ENCODE measurements around the gene GAS2.

The GAS2 gene

DNA sequence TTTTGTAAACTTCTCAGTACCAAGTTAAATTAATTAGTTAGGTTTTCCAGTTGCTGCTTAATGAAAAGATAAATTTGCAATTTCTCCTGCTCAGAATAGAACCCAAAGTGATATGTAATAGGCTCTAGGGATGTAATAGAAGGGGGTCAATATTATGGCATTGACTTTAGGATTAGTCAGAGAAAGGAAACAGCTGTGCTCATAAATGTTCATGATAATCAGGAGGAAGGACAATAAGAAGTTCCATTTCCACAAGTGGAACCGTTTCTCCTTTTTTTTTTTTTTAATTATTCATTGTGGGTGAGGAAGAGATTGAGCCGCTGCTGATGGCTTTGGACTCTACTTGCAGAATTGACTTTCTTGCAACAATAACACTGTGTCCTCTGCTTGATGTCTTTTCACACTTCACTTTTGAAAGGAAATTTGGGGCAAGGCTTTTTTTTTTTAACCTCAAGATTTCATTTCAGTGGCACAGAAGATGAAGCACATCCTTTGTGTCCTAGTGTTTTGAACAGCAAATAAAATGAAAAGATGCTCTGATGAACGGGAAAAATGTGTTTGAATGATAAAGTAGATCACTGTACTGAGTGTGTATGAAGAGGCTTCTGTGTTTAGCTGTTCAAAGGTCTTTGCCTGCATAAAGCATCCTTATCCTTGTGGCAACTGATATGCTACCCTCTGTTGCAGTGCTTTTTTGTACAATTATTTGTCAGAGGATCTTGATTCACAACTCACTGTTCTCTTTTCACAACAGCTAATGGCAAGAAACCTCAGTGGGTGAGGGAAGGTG lies 62.4 kb downstream of the GAS2 start:
- no peak for DNase-seq (ENCODE audit: low read depth in 3 of 3)

DNA sequence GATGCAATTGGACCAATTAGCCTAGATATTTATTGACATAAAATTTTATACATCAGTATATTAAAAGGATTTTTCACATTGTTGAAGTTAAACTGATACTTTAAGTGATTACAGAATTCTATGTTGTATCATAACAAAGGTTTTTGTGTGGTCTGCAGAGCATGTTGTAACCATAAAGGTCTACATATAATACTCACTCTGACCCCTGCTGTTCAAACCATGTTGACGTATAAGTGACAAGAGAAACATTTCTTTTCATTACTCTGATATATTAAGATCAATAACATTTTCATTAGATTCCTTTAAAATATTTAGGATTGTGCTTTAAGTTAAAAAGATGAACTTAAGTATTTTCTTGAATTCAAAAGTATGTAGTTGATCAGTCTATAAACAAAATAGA lies 63.9 kb downstream of the GAS2 start:
- DNase-seq (ENCODE audit: low read depth in 3 of 3), result no peak

DNA sequence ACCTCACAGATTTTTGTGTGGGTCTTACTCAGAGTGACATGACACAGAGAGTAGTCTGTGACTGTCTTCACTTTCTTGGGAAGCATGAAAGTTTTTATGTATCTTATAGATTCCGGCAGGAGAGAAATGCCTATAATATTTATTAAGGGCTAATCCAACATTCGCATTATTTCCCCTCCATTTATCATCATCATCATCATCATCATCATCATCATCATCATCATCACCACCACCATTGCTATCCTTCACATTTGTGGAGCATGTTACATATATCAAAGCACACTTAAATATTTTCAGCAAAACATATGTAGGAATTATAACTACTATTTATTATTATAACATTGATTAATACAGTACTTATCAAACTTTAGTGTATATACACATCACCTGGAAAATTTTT lies 66.2 kb downstream of the GAS2 start:
- no peak for DNase-seq (ENCODE audit: low read depth in 3 of 3)

DNA sequence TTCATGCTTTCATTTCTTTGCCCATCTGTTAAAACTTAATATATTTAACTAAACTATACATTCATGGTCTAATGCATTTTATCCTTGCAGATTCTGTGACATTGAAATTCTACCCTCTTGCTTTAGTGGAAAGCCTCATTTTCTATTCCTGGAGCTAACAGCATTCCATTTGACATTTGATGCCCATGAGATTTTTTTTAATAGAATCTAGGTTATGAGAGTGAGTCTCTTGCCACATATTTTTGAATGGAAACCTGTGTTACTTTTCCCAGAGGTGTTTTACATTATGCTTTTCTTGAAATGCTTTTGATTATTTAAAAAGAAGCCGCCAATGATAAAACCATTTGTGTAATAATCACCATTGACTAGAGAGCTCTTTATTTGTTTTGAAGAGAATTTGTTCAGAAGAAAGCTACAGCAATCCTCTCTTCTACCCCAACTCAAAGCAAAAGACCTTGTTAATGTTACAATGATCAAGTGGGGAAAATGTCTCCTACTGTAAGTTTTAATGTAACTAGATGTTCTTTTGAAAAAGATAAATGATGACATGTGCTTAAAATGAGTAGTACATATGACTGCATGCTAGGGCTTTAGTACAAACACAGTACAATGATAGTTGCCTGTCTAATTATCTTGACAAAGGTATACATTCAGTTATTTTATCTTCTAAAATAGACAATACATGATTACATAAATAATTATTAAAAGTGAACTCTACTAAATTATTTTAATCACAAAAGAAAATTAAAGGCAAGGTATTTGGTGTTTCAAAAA lies 67.3 kb downstream of the GAS2 start:
- DNase-seq (ENCODE audit: low read depth in 3 of 3), result no peak

DNA sequence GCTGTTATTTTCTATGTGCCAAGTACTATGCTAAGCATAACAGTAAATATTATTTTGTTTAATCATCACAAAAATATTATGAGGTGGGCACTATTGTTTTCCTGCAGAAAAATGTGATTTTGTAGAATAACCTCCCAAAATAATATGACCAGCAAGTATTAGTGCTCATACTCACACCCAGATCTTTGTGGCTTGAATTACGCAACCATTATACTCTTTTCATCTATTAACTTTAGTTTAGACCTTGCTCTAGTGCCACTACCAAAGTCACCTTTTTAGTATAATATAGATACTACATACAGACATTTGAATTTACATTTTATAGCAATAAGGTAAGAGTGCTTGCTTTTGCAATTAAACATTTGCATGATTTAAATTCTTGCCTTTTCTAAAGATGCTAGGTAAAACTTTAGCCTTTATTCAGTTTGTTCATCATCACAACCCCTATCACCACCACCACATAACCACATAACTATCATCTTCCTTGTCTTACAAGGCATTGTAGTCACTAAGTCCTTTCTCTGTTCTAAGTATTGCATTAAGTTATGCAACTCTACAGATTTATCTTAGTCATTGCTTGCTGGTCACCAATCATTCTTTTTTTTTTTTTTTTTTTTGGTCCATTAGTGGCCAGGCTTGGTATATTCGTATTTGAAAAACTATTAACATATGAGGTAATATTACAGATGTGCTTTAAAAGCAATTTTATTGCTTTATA lies 68.4 kb downstream of the GAS2 start:
- DNase-seq (ENCODE audit: low read depth in 3 of 3), result no peak

DNA sequence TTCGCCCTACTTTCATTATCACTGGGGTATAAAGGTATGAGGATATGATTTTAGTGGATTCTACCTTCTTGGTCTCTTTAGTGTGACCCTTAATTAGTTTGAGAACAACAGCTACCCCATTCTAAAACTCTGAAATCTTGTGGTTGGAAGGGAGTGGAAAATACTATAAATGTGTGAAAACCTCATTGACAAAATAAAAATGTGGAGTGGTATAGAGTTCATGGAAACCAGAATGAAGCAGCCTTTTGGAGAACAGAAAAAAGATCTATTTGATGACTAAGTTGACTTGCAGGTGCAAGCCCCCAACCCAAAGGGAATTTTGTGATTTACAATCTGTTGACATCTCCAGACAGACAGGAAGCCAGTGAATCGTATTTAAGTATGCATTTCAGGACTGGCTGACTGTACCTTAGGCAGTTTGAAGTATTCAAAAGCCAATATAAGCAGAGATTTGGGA lies 75.8 kb downstream of the GAS2 start:
- DNase-seq (ENCODE audit: low read depth in 3 of 3), result no peak

DNA sequence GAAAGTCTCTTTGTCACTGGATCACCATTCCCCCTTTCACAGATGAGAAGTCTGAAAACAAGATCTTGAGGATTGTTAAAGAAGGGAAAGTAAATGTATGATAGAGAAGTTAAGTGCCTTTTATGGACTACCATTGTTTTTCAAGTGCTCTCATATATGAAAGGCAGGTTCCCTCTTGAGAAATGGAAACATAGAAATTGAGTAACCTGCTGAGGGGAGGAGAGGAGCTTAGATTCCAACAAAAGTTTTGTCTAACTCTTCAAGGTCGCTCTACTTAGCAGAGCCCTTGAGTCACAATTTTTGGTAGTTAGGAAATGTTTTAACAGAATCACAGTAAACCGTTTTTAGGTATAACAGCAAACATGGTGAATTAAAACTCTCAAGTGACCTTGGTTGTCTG lies 83.1 kb downstream of the GAS2 start:
- no peak for DNase-seq (ENCODE audit: low read depth in 3 of 3)

DNA sequence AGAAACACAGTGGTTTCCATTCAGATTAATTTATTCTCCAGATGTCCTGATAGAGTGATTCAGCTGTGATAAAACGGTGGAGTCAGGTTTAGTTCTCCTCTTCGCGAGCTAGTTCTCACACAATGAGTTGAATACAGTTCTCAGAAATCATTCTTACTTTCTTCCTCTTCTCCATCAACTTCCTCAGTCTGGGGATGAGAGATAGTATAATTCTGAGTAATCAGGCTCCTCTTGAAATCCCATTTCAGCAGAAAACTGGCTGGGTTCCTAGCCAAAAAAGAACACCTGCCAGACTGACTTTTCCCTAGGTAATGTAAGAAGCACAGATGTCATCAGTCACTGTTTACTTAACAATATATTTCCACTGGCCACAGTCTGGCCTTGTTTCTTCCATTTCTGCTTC lies 86.5 kb downstream of the GAS2 start:
- no peak for DNase-seq (ENCODE audit: low read depth in 3 of 3)

DNA sequence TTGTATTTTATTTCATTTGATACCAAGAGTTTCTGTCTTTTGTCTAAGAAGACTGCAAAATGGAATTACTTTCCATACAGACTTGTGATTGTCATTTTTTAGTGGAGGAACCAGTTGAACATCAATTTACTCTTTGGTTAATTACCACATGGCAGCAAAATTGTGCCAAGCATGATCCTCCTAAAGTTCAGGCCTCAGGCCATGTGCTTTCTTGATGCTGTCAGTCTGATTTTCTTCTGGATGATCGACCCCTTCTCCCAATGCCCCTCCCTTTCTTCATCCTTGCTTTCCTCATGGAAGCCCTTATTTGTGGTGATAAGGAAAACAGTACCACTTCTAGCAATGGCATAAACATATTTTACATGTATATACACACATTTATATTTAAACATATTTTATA lies 87.0 kb downstream of the GAS2 start:
- no peak for DNase-seq (ENCODE audit: low read depth in 3 of 3)

DNA sequence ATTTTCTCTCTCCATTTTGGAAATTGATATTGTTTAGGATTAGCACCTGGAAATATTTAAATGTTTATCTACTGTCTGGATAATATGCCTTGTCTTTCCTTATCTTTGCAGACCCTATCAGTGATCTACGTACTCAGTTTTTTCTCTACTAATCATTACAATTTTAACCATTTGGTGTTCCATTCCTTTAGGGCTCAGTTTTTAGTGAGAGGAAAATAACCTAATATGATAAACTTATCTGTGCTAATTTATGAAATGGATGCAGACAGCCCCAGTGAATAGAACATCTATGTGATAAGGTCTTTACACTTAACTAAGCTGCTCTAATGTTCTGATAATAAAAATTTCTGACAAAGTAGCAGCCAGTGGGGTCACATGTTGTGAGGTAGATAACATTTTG lies 94.7 kb downstream of the GAS2 start:
- DNase-seq (ENCODE audit: low read depth in 3 of 3), result no peak

DNA sequence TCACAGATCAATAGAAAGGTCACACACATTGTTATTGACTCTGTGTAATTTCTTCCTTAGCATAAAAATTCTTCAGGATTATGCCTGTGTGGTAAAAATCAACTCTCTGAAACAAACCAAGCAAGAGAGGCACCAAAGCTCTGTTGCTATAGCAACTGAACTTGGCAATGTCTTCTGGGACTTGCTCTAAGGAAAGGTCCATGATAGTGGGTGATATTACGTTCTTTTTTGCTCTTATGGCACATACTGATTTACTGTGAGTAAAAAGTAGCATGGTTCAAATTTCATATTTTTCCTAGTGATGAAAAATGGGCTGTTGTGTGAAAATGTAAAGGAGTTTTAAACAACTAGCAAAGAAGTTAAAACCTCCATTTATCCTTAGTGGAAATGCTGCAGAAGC lies 96.8 kb downstream of the GAS2 start:
- DNase-seq (ENCODE audit: low read depth in 3 of 3), result no peak

DNA sequence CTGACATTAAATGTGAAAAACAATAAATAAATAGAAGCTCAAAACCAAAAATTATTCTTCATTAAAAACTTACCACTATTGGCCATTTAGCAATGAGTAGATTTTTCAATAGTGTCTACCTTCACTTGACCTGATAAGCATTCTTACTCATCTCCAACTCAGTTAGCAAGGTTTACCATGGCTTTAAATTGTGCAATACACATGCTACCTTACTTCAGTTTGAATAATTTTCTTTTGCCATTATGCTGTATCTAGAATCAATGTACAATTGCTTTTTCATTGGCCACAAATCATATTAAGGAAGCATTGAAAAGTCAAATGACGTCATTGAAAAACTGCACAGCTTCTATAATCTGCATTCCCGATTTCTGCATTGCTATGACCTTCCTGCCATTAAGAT lies 98.3 kb downstream of the GAS2 start:
- no peak for DNase-seq (ENCODE audit: low read depth in 3 of 3)

DNA sequence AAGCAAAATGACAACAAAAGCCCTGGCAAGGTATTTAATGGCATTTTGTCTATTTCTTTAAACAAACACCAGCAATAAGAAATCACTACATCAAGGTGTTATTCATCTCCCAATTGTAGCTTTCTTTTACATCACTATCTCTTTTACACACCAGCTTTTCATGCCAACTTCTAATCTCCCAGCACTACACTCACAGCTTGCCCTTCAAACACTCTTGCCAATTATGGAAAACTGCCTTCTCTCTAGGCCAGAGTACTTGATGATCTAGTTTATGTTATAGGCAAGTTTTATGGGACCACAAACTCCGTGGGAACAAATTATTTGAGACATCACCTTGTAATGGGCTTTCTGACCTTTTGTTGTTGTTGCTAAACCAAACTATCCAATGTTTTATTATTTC lies 101.9 kb downstream of the GAS2 start:
- DNase-seq (ENCODE audit: low read depth in 3 of 3), result no peak

DNA sequence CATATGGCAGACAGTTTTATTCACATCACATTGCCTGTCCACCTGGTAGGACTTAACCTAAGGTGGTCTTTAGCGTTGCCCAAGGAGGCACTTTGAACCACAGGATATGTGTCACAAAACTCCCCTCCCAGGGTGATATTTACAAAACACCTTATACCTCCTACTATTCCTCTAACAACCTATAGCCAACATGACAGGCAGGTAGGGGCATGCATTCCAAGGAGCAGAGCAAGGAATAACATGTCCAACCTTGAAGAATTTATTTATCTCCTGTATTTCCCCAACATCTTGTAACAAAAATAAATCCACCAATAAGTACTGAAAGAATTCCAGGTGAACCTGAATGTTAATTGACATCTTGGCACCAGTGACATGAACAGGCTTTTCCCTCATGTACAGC lies 102.7 kb downstream of the GAS2 start:
- DNase-seq (ENCODE audit: low read depth in 3 of 3), result no peak

DNA sequence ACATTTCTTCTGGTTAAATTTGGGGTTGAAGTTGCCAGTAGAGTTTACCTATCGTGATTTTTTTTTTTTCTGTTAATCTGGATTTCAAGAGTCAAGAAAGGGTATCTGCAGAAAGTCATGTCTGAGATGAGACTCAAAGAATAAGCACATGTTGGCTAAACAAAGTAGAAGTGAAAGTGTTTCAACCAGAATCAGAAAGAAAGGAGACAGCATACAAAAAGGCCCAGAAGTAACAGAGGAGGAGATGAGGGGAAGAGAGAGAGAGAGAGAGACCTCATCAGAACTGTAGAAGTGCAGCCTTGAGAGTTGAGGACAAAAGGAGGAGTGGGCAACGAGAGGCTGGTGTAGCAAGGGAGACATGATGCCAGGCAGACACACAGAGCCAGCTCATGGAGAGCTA lies 108.3 kb downstream of the GAS2 start:
- no peak for DNase-seq (ENCODE audit: low read depth in 3 of 3)

DNA sequence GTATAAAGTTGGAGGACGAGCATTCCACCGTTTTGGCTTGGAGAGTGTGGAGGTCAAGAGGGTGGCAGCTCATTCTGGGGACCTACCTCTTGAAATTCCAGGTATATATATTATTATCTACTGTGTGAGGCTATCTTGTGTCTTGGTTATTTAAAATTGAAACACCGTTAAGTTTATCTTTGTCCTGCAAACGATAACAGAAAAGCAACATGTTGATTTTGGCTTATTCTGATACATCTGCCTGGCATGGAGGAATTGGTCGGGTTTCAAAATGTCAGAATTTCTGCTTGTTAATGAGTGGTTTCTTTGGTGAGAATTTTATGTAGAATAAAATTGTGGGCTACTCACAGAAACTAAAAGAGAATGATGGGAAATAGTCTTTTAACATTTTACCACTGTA lies 108.8 kb downstream of the GAS2 start:
- DNase-seq (ENCODE audit: low read depth in 3 of 3), result no peak

DNA sequence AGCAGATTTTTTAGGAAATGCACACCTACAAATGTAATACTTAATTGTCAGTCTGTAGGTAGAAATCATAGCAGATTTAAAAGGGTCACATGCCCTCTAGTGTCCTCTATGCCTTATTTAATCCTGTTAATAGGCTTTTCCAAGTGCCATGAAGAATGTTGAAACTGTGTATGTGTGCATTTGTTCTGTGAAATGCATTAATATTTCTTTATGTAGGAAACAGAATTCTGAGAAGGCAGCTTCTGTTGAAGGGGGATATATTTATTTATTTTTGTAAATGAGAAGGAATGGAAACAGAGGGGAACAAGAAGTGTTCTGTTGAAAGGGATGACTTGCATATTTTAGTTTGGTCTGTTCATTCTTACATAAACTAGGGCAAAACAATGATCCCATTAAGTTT lies 112.2 kb downstream of the GAS2 start:
- DNase-seq (ENCODE audit: low read depth in 3 of 3), result no peak

DNA sequence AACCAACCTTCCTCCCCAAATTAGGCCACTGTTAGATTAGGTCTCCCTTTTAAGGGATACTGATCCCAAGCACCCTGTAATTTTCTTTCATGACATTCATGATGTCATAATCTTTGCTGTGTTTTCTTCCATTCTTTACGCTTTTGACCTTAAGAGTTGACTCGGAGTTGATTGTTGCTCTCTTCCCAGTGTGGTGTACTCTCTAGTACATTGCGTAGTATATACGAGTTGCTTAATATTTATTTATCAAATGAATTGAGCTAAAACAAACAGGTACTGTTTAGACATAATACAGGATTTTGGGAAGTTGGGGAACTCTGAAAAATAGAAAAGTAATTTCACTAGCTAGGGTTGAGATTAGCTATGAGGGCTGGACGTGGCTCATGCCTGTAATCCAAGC lies 113.4 kb downstream of the GAS2 start:
- no peak for DNase-seq (ENCODE audit: low read depth in 3 of 3)

DNA sequence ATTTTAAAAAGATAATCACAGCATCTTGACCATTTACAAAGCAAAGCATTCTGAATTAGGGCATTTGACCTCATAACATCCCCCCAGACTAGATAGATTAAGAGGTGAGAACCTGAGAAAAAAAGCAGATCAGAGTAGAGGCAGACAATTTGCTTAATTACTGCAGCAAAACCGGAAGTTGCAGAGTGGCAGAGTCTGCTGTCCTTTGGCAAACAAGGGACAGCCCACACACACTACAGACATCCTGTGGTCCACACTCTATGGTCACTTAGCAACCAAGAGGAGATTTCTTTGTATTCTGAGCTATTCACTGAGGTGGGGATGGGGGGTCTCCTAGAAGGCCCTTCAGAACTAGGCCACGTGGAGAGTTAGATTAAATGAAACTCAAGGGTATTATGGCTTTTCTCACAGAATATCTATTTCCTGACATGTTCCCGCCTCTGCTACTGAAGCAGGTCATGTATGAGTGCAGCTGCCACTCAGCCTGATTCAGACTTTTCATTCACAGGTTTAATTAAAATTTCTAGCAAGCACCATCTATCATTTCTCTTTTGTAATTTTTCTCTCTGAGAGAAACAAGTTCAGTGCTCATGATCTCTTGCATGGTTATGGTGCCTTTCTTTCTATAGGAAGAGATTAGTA lies 114.7 kb downstream of the GAS2 start:
- no peak for DNase-seq (ENCODE audit: low read depth in 3 of 3)

DNA sequence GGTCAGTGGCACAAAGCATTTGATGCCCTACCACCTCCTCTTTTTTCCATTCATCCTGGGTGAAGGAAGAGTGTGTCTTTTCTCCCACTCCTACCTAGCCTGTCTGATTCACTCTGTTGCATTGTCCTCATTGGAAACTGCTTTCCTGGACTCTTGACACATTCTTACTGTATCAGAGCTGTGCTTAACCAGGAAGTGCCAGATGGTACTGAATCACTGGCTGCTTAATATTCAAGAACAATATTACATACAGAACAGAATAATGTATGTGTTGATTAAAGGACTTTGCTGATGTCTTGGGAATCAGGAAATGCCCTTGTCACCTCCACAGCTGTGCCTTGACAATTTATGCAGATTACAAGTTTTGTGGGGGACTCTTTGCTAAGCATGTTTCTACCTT lies 118.8 kb downstream of the GAS2 start:
- no peak for DNase-seq (ENCODE audit: low read depth in 3 of 3)

DNA sequence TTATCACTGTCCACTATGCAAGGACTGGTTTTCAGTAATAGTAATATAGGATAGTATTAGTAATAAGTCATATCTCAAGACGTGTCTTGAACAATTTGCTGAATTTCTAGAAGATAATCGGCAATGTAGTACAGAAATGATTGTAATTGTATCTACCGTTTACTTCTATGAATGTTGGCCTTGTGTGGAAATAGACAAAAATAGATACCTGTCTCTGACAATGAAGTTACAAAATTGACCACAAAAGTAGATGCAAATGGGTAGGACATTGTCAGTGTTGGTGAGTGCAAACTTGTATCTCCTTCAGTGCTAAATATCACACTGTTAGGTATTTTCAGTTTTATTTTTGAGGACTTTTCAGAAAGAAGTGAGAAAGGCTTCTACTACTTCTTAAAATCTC lies 120.1 kb downstream of the GAS2 start:
- no peak for DNase-seq (ENCODE audit: low read depth in 3 of 3)

DNA sequence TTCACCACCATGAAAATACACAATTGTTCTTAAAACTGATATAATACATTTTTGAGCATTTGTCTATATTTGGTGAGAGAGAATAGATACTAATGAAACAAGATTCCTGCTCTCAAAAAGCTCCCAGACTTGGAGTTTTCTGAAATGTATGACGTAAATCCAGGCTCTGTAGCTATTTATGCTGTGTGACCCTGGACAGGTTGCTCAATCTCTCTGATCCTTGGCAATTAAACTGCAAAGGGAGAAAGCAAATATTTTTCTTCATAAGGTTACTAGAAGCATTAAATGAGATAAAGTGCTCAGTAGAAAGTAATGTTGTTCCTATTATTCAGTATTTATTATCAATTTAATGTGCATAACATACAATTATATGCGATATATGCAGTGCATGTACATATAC lies 120.6 kb downstream of the GAS2 start:
- DNase-seq (ENCODE audit: low read depth in 3 of 3), result no peak

Data from stimulated activated CD4-positive, alpha-beta T cell treated with anti-CD3 and anti-CD28 coated beads, TNF-alpha, amount 100 ng/mL, for 24 hours (primary cell).